MM.1S (cell line): ENCODE data around the gene CANT1.

Experiments used
- DNase-seq: peaks from one replicate; pipeline ENCODE4 v3.0.0-alpha.2; 2015
- H2AFZ ChIP-seq: fragments of 300-600 bp; sonication (generic); 2 replicates; pipeline ENCODE4 v1.6.0; 2016; ENCODE audit warnings: antibody characterized with exemption, low read length
- H3F3A ChIP-seq: fragments of 300-600 bp; sonication (generic); 2 replicates; pipeline ENCODE4 v1.6.1; 2016; ENCODE audit warnings: mild to moderate bottlenecking, antibody characterized with exemption, low read length, moderate library complexity, mixed read lengths; ENCODE audit not compliant: insufficient read depth
- H3K27ac ChIP-seq: fragments of 300-600 bp; sonication (generic); 2 replicates; pipeline ENCODE4 v1.5.1; 2016; ENCODE audit warnings: mild to moderate bottlenecking, low read length
- H3K27me3 ChIP-seq: fragments of 300-600 bp; sonication (generic); replicated peaks from 2 replicates; pipeline ENCODE4 v1.6.0; 2016; ENCODE audit warnings: low read length; ENCODE audit not compliant: insufficient read depth
- H3K36me3 ChIP-seq: fragments of 300-600 bp; sonication (generic); replicated peaks from 2 replicates; pipeline ENCODE4 v1.6.1; 2016; ENCODE audit warnings: mild to moderate bottlenecking, low read length, mixed read lengths; ENCODE audit not compliant: insufficient read depth
- H3K4me1 ChIP-seq: fragments of 300-600 bp; sonication (generic); 2 replicates; pipeline ENCODE4 v1.6.1; 2016; ENCODE audit warnings: low read length, mixed read lengths
- H3K4me2 ChIP-seq: fragments of 300-600 bp; sonication (generic); 2 replicates; pipeline ENCODE4 v1.6.0; 2016; ENCODE audit warnings: low read depth, low read length
- H3K4me3 ChIP-seq: fragments of 300-600 bp; sonication (generic); 2 replicates; pipeline ENCODE4 v1.5.1; 2016; ENCODE audit warnings: low read length, mixed read lengths
- H3K79me2 ChIP-seq: fragments of 300-600 bp; sonication (generic); 2 replicates; pipeline ENCODE4 v1.6.1; 2016; ENCODE audit warnings: mixed run types, low read length, mixed read lengths
- H3K9ac ChIP-seq: fragments of 300-600 bp; sonication (generic); 2 replicates; pipeline ENCODE4 v1.6.1; 2016; ENCODE audit warnings: low read length, mixed read lengths
- H3K9me2 ChIP-seq: fragments of 300-600 bp; sonication (generic); replicated peaks from 2 replicates; pipeline ENCODE4 v1.6.1; 2016; ENCODE audit warnings: mild to moderate bottlenecking, low read length, mixed read lengths; ENCODE audit not compliant: insufficient read depth
- H3K9me3 ChIP-seq: fragments of 300-600 bp; sonication (generic); replicated peaks from 2 replicates; pipeline ENCODE4 v1.6.1; 2016; ENCODE audit warnings: mild to moderate bottlenecking, low read length, mixed read lengths; ENCODE audit not compliant: insufficient read depth
- H4K20me1 ChIP-seq: fragments of 300-600 bp; sonication (generic); 2 replicates; pipeline ENCODE4 v1.6.1; 2016; ENCODE audit warnings: mild to moderate bottlenecking, low read length, moderate library complexity, mixed read lengths; ENCODE audit not compliant: insufficient read depth
- EZH2 ChIP-seq: fragments of 300-600 bp; sonication (generic); optimal IDR thresholded peaks from 2 replicates; pipeline ENCODE3; 2017; ENCODE audit warnings: low read depth, mild to moderate bottlenecking, antibody characterized with exemption, low read length, mixed read lengths
- EZH2phosphoT487 ChIP-seq: fragments of 300-600 bp; sonication (generic); IDR thresholded peaks from 2 replicates; pipeline ENCODE4 v1.6.1; 2018; ENCODE audit warnings: antibody characterized with exemption, low read length
- TF ChIP-seq, protein P1 (sequence below): fragments of 300-600 bp; sonication (generic); IDR thresholded peaks from 2 replicates; pipeline ENCODE4 v1.5.1; 2016; ENCODE audit warnings: antibody characterized with exemption, low read length, mixed read lengths

CANT1 gene

DNA sequence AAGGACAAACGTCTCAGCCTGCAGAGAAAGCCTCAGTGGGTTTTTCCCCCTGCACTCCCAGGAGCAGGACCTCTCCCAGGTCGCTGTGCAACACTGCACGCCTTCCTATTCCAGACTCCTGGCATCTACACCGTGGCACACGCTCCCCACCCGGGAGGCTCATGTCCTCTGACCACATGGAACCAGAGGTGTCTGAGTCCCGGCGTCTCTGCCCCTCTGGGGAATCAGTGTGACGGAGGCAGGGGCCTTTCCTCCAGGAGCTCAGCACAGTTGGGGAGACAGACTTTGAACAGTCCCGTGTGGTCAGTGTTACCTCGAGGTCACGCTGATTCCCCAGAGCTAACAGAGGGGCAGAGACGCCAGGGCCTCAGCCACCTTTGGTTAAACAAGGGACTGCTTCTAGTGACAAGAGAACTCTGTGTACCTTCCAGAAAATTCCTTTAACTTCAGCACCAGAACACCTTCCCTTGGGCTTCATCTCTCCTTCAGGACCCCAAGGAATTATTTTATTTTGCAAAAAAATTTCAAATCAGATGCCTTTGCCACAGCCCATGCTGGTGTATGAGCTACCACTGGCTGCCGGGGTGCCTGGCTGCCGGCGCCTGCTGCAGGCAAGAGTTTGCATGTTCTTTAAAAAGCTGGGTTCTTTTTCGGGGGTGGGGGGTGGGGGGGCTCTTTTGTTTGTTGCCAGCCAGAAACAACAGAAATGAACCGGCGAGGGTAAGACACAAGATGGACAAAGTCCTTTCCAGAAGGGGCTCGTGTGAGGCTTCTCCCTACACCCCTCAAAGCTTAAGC, 6.6 kb downstream of the CANT1 start:
- Histone ChIP-seq H3K27me3 (no peaks in the 10 kb centered on the region), H2AFZ (no peak overlapping the region), H4K20me1 (no peaks in the 10 kb centered on the region), H3K27ac (no peak overlapping the region), H3K4me3 (no peak overlapping the region), H3K4me1 (no peaks in the 10 kb centered on the region), H3K9me2 (no peaks in the 10 kb centered on the region), H3K9ac (no peak overlapping the region), H3K4me2 (no peak overlapping the region), H3K36me3 (no peaks in the 10 kb centered on the region), H3F3A (no peaks in the 10 kb centered on the region), H3K9me3 (no peaks in the 10 kb centered on the region), H3K79me2 (peaks cover 83% of the 10 kb centered on the region)
- DNase-seq, result no peak
- TF ChIP-seq, protein P1, sequence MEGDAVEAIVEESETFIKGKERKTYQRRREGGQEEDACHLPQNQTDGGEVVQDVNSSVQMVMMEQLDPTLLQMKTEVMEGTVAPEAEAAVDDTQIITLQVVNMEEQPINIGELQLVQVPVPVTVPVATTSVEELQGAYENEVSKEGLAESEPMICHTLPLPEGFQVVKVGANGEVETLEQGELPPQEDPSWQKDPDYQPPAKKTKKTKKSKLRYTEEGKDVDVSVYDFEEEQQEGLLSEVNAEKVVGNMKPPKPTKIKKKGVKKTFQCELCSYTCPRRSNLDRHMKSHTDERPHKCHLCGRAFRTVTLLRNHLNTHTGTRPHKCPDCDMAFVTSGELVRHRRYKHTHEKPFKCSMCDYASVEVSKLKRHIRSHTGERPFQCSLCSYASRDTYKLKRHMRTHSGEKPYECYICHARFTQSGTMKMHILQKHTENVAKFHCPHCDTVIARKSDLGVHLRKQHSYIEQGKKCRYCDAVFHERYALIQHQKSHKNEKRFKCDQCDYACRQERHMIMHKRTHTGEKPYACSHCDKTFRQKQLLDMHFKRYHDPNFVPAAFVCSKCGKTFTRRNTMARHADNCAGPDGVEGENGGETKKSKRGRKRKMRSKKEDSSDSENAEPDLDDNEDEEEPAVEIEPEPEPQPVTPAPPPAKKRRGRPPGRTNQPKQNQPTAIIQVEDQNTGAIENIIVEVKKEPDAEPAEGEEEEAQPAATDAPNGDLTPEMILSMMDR, result no peak
- TF ChIP-seq EZH2 (no peak), EZH2phosphoT487 (no peak)

DNA sequence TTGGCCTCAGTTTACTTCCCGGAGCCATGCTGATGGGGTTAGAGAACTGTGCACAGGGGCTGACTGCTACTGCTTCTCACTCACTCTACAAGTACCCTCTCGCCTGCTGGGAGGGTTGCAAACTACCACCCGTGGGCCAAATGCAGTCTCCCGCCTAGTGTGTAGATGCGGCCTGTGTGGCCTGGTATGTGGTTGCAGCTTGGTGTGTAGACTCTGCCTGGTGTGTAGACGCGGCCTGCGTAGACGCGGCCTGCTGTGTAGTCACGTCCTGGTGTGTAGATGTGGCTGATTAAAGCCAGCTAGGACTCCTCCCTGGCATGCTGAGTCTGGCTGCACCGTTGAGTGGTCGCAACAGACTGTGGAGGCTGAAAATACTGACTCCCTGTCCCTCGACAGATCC, 7.3 kb downstream of the CANT1 start:
- H3K4me2 ChIP-seq, result no peak overlapping the region
- peaks cover 76% of the 10 kb centered on the region for H3K79me2 ChIP-seq
- no peaks in the 10 kb centered on the region for H3K9me3 ChIP-seq
- H4K20me1 ChIP-seq, result no peaks in the 10 kb centered on the region
- H3K9ac ChIP-seq, result no peak overlapping the region
- no peak overlapping the region for H3K27ac ChIP-seq
- no peaks in the 10 kb centered on the region for H3K4me1 ChIP-seq
- H3K36me3 ChIP-seq, result no peaks in the 10 kb centered on the region
- no peak overlapping the region for H3K4me3 ChIP-seq
- no peak overlapping the region for H2AFZ ChIP-seq
- H3K9me2 ChIP-seq, result no peaks in the 10 kb centered on the region
- no peak for DNase-seq
- H3F3A ChIP-seq, result no peaks in the 10 kb centered on the region
- no peaks in the 10 kb centered on the region for H3K27me3 ChIP-seq
- TF ChIP-seq, protein P1, result no peak
- TF ChIP-seq EZH2 (no peak), EZH2phosphoT487 (no peak)

DNA sequence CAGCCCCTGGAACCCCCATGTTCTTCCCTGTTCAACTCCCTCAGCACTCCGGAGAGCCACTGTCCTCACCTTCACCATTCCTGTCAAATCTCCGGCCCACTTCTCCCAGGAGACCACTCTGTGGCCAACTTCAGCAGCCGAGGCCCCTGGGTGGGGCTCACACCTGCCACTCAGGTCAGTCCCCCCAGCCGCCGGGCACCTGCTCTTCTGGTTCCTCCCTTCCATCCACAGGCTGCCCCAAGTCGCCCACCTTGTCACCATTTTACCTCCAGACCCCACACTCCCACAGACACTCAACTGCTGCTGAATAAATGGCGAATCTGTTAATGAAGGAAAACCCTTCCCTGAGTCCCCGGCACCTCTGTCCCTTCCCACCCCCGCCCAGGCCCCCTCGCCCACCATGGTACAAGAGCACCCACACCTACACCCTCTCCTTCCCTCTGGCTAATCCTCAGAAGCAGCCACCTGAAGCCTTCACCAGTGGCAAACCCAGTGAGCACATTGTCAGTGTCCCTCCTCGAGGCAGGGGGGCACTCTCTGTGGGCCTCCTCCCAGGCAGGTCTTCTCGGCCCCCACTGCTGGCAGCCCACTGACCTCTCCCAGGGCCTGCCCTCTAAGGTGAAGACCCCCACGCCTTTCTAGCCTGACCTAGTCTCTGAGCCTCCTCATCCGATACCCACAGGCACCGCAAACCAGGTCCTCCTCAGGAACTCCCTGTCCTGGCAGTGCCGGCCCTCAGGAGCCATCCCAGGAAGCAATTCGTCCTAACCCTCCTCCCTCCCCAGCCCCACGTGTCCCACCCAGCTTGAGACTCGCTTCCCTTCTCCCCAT, 8.2 kb downstream of the CANT1 start:
- no peaks in the 10 kb centered on the region for H3F3A ChIP-seq
- H3K4me1 ChIP-seq, result no peaks in the 10 kb centered on the region
- H4K20me1 ChIP-seq, result no peaks in the 10 kb centered on the region
- peaks cover 68% of the 10 kb centered on the region for H3K79me2 ChIP-seq
- H3K9ac ChIP-seq, result no peak overlapping the region
- no peak overlapping the region for H3K27ac ChIP-seq
- H3K9me3 ChIP-seq, result no peaks in the 10 kb centered on the region
- H3K4me2 ChIP-seq, result no peak overlapping the region
- H3K36me3 ChIP-seq, result no peaks in the 10 kb centered on the region
- H3K27me3 ChIP-seq, result no peaks in the 10 kb centered on the region
- no peak overlapping the region for H2AFZ ChIP-seq
- TF ChIP-seq, protein P1, result no peak
- TF ChIP-seq EZH2 (no peak), EZH2phosphoT487 (no peak)
- no peak for DNase-seq
- H3K4me3 ChIP-seq, result no peak overlapping the region
- no peaks in the 10 kb centered on the region for H3K9me2 ChIP-seq
